Psoas muscle (tissue), 8 donors: Measurements from ENCODE around the gene ZNF764. TPM values are rescaled to one million over a fixed set of nuclear protein-coding genes. Genes with fewer than 3 reads are reported as not detected.
A peak's percentile ranks its signal among the peaks of the same experiment; 100 is the strongest.

Source experiments
- ATAC-seq, 4 donors: fragments of 200-7000 bp; cut with Tn5 transposase; one replicate each; pipeline ENCODE4 v1.9.1; 2020; ENCODE audit warnings: moderate library complexity in 3 of 4, mild to moderate bottlenecking in 2 of 4
- DNase-seq, 2 donors: peaks; one replicate each; pipeline ENCODE4 v3.0.0-alpha.2; 2020
- H3K27ac ChIP-seq: fragments of 200-600 bp; one replicate; pipeline ENCODE4 v1.8.0; 2022
- H3K27me3 ChIP-seq, 3 donors: fragments of 200-600 bp in 1 of 3; one replicate each; pipeline versions ENCODE4 v1.6.1 to v1.8.0; 2013 to 2022; ENCODE audit warnings: low read length in 2 of 3, mild to moderate bottlenecking in 2 of 3, moderate library complexity in 1 of 3; ENCODE audit not compliant: insufficient read depth in 3 of 3
- H3K36me3 ChIP-seq, 2 donors: fragments of 200-600 bp in 1 of 2; one replicate each; pipeline versions ENCODE4 v1.6.1 to v1.8.0; 2013 to 2022; ENCODE audit warnings: low read depth in 1 of 2, mild to moderate bottlenecking in 1 of 2, moderate library complexity in 1 of 2; ENCODE audit not compliant: insufficient read depth in 1 of 2
- H3K4me1 ChIP-seq: fragments of 200-600 bp; one replicate; pipeline ENCODE4 v1.8.0; 2022
- H3K4me3 ChIP-seq: fragments of 200-600 bp; one replicate; pipeline ENCODE4 v1.8.0; 2022; ENCODE audit warnings: mild to moderate bottlenecking
- H3K9me3 ChIP-seq: fragments of 200-600 bp; one replicate; pipeline ENCODE4 v1.8.0; 2022
- WGBS, 3 donors: extraction: QIAGEN DNeasy Blood & Tissue Kit; methylation state at CpG; one replicate each; pipeline versions ENCODE4 v1.1.6 to v1.1.7; 2013; 5-methylcytosine and 5-hydroxymethylcytosine counted together
- intact Hi-C, 2 donors: fragments of 100-400 bp; cut with DNase I; formaldehyde crosslinking; loops; one replicate each; pipeline versions ENCODE4 v1.11.0 to v1.14.2; 2022
- polyA plus RNA-seq, 3 donors: library from polyadenylated mRNA; stranded (reverse); fragments of 200-250 nt; gene quantifications; one replicate each; pipeline ENCODE4 v1.2.3, GENCODE V29; 2013
- total RNA-seq, 4 donors: library from RNA; stranded (reverse); fragmentation: NEBNext Ultra II Directional in 2 of 4; extraction: Animal tissue kit (Norgen Biotek cat#: 25700) in 2 of 4; gene quantifications; one replicate each; pipeline versions ENCODE4 v1.2.1 to v1.2.4, GENCODE V29; 2021 to 2023
- TF ChIP-seq, protein P1 (sequence below): fragments of 200-600 bp; IDR thresholded peaks from one replicate; pipeline ENCODE4 v1.8.0; 2022; ENCODE audit warnings: antibody characterized with exemption
- donor health status: healthy with polysubstance abuse.
- donor health status: DM: no; HTN: no; CAD: no; lungs with moderate emphysema.
- donor health status: Bipolar disorder and iron deficiency.
- donor health status: healthy.
- donor health status: DM: yes; HTN: yes; CAD: no.
- donor health status: DM: no; HTN: no; CAD: no.
- donor health status: DM: no; HTN: no; CAD: no.
- donor health status: DM: yes; HTN: yes; CAD: no.

ZNF764 gene
- total and polyA plus RNA-seq, 7 donors, result 1.9 to 8.7 (median 5.1) TPM

DNA sequence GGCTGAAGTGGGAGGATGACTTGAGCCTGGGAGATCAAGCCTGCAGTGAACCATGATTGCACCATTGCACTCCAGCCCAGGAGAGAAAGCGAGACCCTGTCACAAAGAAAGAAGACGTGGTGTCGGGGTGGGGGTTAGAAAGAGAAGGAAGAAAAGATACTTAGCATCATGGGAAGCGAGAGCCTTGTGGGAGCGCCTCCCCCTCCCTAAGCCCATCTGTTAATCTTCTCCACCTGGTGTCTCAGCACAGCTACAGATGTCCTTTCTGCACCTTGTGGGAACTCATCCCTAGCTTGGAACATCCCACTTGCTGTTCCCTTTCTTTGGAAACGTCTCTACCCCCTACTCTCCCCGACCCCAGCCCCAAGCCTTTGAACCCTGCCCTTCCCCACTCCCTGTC, 7.4 kb upstream of the ZNF764 start:
- TF ChIP-seq, protein P1, sequence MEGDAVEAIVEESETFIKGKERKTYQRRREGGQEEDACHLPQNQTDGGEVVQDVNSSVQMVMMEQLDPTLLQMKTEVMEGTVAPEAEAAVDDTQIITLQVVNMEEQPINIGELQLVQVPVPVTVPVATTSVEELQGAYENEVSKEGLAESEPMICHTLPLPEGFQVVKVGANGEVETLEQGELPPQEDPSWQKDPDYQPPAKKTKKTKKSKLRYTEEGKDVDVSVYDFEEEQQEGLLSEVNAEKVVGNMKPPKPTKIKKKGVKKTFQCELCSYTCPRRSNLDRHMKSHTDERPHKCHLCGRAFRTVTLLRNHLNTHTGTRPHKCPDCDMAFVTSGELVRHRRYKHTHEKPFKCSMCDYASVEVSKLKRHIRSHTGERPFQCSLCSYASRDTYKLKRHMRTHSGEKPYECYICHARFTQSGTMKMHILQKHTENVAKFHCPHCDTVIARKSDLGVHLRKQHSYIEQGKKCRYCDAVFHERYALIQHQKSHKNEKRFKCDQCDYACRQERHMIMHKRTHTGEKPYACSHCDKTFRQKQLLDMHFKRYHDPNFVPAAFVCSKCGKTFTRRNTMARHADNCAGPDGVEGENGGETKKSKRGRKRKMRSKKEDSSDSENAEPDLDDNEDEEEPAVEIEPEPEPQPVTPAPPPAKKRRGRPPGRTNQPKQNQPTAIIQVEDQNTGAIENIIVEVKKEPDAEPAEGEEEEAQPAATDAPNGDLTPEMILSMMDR, result no peak
- peaks cover 0 to 9% of the 10 kb centered on the region in 2 donors for H3K36me3 ChIP-seq
- peaks cover 8% of the 10 kb centered on the region for H3K4me1 ChIP-seq
- H3K4me3 ChIP-seq, result no peak overlapping the region
- 46 to 63% (median 53%) methylated on average over 7 of the region's 7 CpGs for WGBS, 3 donors
- H3K9me3 ChIP-seq, result no peaks in the 10 kb centered on the region
- ATAC-seq (no peak), DNase-seq (no peak)
- no peak overlapping the region for H3K27ac ChIP-seq
- intact Hi-C loops, result no loop called here
- H3K27me3 ChIP-seq, result no peaks in the 10 kb centered on the region

DNA sequence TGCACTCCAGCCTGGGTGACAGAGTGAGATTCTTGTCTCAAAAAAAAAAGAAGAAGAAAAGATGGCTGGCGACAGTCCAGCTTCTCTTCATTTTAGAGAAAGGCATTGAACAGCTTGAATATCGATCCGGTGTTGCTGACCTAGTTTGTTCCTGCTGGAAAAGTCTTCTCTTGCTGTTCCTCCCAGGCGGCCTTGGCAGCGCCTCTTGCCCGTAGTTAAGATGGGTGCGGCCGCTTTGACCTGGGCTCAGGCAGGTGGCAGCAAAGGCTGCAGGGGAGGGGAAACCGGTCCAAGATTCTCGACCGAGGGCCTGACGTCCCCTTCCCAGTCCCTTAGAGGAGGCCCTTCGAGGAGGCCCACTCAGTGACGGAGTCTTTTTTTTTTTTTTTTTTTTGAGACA, 3.8 kb upstream of the ZNF764 start:
- 87 to 96% (median 91%) methylated on average over 13 to 14 of the region's 14 CpGs for WGBS, 3 donors
- Histone ChIP-seq H3K27me3 (no peaks in the 10 kb centered on the region), H3K36me3 (no peaks in the 10 kb centered on the region), H3K9me3 (no peaks in the 10 kb centered on the region), H3K4me1 (peaks cover 4% of the 10 kb centered on the region), H3K27ac (peak overlapping the region; percentile 39), H3K4me3 (peak overlapping the region; percentile 65)
- TF ChIP-seq, protein P1, result no peak
- ATAC-seq (no peak), DNase-seq (peak in 1 of 2 donors; percentile 48)
- intact Hi-C loops, result no loop called here

DNA sequence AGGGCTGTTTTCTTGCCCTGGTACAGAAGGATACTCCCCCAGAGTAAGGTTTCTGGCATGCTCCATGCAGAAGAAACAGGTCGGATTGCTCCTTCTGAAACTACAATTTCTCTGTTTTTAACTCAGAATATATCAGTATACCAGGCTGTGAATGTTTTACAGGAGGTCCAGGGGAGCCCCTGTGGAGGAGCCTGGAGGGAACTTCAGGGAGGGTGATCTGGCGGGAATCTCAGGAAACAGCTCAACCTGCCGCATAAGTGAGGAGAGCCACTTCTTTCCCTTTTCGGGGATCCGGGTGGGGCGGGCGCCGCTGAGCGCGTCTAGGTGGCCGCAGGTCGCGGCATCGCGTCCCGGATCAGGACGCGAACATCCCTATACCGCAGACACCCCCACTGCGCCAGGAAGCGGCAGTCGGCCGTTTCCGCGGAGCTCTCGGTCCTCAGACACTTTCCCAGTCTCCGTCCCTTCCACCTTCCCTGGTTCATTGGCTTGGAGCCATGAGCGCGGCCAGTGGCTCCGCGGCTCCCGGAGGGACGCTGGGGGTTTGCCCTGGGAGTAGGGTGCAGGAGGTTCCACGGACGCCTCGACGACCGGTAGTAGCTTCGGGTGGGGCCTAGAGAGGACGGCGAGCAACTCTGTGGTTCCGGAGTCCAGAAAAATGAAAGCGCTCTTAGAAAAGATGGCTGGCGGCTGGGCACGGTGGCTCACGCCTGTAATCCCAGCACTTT, 3.1 kb upstream of the ZNF764 start:
- Histone ChIP-seq H3K27ac (peak overlapping the region; percentile 39), H3K36me3 (no peaks in the 10 kb centered on the region), H3K4me1 (peaks cover 11% of the 10 kb centered on the region), H3K9me3 (no peaks in the 10 kb centered on the region), H3K4me3 (peak overlapping the region; percentile 65), H3K27me3 (no peaks in the 10 kb centered on the region)
- no peak for ATAC-seq
- peak; percentile 41 to 68 for DNase-seq
- 21 to 26% (median 23%) methylated on average over 46 of the region's 46 CpGs for WGBS, 3 donors
- intact Hi-C loops, result no loop called here
- TF ChIP-seq, protein P1, result no peak

DNA sequence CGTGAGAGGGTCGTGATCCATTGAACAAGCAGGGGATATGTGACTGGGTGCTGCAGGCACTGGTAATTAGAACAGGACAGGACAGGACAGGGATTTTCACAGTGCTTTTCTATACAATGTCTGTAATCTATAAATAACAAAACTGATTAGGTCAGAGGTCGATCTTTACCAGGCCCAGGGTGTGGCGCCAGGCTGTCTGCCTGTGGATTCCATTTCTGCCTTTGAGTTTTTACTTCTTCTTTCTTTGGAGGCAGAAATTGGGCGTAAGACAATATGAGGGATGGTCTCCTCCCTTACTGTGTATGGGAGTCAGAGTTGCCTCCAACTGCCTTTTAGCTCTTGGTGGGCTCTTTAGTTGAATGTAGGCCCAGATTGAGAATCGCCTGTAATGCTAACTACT, 1.5 kb upstream of the ZNF764 start:
- WGBS, 3 donors, result 94 to 96% (median 94%) methylated on average over 6 of the region's 6 CpGs
- Histone ChIP-seq H3K27me3 (no peaks in the 10 kb centered on the region), H3K36me3 (peaks cover 0 to 10% of the 10 kb centered on the region in 2 donors), H3K4me3 (no peak overlapping the region), H3K9me3 (no peaks in the 10 kb centered on the region), H3K4me1 (peaks cover 21% of the 10 kb centered on the region), H3K27ac (no peak overlapping the region)
- intact Hi-C loops, result loop anchor here in 1 of 2 donors (2.0 kb wide), 1 partner anchor 25 kb away; the partner anchor contains the start of gene ZNF747
- DNase-seq (no peak), ATAC-seq (no peak)
- TF ChIP-seq, protein P1, result no peak
